Left cardiac atrium (tissue), 4 donors: ENCODE results near the gene GMDS. TPM values are rescaled to one million over a fixed set of nuclear protein-coding genes. Genes with fewer than 3 reads are reported as not detected.

Experiments used
- ATAC-seq, 2 donors: fragments of 200-7000 bp; cut with Tn5 transposase; one replicate each; pipeline ENCODE4 v1.9.1; 2020; ENCODE audit warnings: mild to moderate bottlenecking in 2 of 2, moderate library complexity in 2 of 2
- DNase-seq: peaks from one replicate; pipeline ENCODE4 v3.0.0-alpha.2; 2020
- intact Hi-C, 2 donors: fragments of 100-400 bp; cut with DNase I; formaldehyde crosslinking; loops; one replicate each; pipeline versions ENCODE4 v1.14.1 to v1.15.1; 2022 to 2023
- total RNA-seq, 2 donors: library from RNA; stranded (reverse); fragmentation: NEBNext Ultra II Directional; extraction: Animal tissue kit (Norgen Biotek cat#: 25700); gene quantifications; one replicate each; pipeline ENCODE4 v1.2.1, GENCODE V29; 2021
- donor health status: DM: no; HTN: yes; CAD: no.
- donor health status: DM: no; HTN: yes; CAD: no; lungs with severe emphysema.
- donor health status: DM: yes; HTN: yes; CAD: no.
- donor health status: Dilated cardiomyopathy.

GMDS gene
- total RNA-seq, 2 donors from 2014 or later = 8.4 to 20.8 TPM

GRCh38 chr6:1618311-1619097, 626.9 kb downstream of the GMDS start:
- intact Hi-C loops = no loop called here
- no peak for DNase-seq
- no peak for ATAC-seq

- DNase-seq (no peak), ATAC-seq (no peak)
- intact Hi-C loops = no loop called here
These were observed 627.7 kb downstream of the GMDS start for GRCh38 chr6:1617466-1618310.

DNA sequence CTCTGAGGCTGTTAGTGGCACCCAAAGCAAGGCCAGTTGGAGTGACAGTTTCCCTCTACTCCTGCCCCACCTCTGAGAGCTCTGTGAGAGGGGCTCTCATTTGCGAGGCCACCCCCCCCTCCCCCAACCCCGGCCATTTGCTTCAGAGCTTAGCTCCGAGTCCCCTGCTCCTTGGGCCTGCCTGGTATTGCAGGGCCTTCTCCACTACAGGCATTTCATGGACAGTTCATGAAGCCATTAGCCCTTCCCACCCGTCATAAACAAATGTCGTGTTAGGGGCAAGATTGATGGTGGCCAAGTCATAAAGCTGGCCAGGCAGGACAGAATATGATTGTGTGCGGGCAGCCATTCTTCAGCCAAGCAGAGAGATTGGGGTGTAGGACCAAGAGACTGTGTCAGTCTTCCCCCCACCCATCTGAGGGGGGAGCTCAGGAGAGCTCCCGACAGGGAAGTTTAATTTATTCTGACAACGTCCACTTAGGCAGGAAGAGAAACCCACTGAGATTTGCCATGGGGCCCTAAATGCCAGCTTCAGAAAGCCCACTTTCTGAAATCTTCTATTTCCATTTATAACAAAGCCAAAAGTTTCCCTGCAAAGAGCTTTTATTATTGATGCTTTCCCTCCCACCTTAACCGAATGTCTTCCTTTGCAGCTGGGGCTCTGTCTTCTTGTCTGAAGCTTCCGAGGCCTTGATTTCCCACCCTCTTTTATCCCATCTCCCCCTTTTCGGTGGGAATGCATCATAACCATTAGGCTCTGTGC, 628.5 kb downstream of the GMDS start:
- DNase-seq (no peak), ATAC-seq (no peak)
- intact Hi-C loops = no loop called here

- no peak for ATAC-seq
- intact Hi-C loops = no loop called here
- DNase-seq = no peak
These were observed 629.5 kb downstream of the GMDS start for GRCh38 chr6:1615853-1616420.

GRCh38 chr6:1615151-1615852, 630.1 kb downstream of the GMDS start:
- DNase-seq (no peak), ATAC-seq (no peak)
- intact Hi-C loops = no loop called here

- ATAC-seq (peak in 1 of 2 donors; percentile 7), DNase-seq (no peak)
- intact Hi-C loops = loop anchor here in 1 of 2 donors (5.0 kb wide), 1 partner anchor 408 kb away; no protein-coding TSS in a partner anchor
These were observed 630.8 kb downstream of the GMDS start for GRCh38 chr6:1614448-1615150.

GRCh38 chr6:1613688-1614447, 631.5 kb downstream of the GMDS start:
- ATAC-seq (peak; percentile 12 to 22), DNase-seq (no peak)
- intact Hi-C loops = loop anchor here in 1 of 2 donors (5.0 kb wide), 1 partner anchor 408 kb away; no protein-coding TSS in a partner anchor

DNA sequence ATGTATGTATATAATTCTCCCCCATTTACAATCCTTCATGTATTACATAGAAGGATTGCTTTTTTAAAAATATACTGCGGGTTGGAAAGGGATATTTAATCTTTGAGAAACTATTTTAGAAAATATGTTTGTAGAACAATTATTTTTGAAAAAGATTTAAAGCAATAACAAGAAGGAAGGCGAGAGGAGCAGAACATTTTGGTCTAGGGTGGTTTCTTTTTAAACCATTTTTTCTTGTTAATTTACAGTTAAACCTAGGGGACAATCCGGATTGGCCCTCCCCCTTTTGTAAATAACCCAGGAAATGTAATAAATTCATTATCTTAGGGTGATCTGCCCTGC, 632.1 kb downstream of the GMDS start:
- intact Hi-C loops = loop anchor here in 1 of 2 donors (5.0 kb wide), 1 partner anchor 409 kb away; no protein-coding TSS in a partner anchor
- no peak for ATAC-seq
- DNase-seq = no peak

DNA sequence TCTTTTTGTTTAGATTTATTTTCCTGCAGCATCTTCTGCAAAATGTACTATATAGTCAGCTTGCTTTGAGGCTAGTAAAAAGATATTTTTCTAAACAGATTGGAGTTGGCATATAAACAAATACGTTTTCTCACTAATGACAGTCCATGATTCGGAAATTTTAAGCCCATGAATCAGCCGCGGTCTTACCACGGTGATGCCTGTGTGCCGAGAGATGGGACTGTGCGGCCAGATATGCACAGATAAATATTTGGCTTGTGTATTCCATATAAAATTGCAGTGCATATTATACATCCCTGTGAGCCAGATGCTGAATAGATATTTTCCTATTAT, 632.5 kb downstream of the GMDS start:
- ATAC-seq = no peak
- no peak for DNase-seq
- intact Hi-C loops = loop anchor here in 1 of 2 donors (5.0 kb wide), 1 partner anchor 409 kb away; no protein-coding TSS in a partner anchor

DNA sequence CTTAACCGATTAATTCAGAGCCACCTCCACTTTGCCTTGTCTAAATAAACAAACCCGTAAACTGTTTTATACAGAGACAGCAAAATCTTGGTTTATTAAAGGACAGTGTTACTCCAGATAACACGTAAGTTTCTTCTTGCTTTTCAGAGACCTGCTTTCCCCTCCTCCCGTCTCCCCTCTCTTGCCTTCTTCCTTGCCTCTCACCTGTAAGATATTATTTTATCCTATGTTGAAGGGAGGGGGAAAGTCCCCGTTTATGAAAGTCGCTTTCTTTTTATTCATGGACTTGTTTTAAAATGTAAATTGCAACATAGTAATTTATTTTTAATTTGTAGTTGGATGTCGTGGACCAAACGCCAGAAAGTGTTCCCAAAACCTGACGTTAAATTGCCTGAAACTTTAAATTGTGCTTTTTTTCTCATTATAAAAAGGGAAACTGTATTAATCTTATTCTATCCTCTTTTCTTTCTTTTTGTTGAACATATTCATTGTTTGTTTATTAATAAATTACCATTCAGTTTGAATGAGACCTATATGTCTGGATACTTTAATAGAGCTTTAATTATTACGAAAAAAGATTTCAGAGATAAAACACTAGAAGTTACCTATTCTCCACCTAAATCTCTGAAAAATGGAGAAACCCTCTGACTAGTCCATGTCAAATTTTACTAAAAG, 633.0 kb downstream of the GMDS start:
- ATAC-seq (no peak), DNase-seq (no peak)
- intact Hi-C loops = loop anchor here in 1 of 2 donors (5.0 kb wide), 1 partner anchor 410 kb away; no protein-coding TSS in a partner anchor

GRCh38 chr6:1611572-1612298, 633.7 kb downstream of the GMDS start:
- ATAC-seq (no peak), DNase-seq (no peak)
- intact Hi-C loops = loop anchor here in 1 of 2 donors (5.0 kb wide), 1 partner anchor 411 kb away; no protein-coding TSS in a partner anchor

DNA sequence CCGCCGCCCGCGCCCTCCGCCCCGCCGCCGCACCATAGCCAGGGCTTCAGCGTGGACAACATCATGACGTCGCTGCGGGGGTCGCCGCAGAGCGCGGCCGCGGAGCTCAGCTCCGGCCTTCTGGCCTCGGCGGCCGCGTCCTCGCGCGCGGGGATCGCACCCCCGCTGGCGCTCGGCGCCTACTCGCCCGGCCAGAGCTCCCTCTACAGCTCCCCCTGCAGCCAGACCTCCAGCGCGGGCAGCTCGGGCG, 634.2 kb downstream of the GMDS start:
- DNase-seq (no peak), ATAC-seq (no peak)
- intact Hi-C loops = loop anchor here in 1 of 2 donors (5.0 kb wide), 1 partner anchor 411 kb away; no protein-coding TSS in a partner anchor

GRCh38 chr6:1610497-1611321, 634.7 kb downstream of the GMDS start:
- ATAC-seq (peak; percentile 0 to 2), DNase-seq (no peak)
- intact Hi-C loops = loop anchor here in 1 of 2 donors (5.0 kb wide), 1 partner anchor 412 kb away; no protein-coding TSS in a partner anchor

DNA sequence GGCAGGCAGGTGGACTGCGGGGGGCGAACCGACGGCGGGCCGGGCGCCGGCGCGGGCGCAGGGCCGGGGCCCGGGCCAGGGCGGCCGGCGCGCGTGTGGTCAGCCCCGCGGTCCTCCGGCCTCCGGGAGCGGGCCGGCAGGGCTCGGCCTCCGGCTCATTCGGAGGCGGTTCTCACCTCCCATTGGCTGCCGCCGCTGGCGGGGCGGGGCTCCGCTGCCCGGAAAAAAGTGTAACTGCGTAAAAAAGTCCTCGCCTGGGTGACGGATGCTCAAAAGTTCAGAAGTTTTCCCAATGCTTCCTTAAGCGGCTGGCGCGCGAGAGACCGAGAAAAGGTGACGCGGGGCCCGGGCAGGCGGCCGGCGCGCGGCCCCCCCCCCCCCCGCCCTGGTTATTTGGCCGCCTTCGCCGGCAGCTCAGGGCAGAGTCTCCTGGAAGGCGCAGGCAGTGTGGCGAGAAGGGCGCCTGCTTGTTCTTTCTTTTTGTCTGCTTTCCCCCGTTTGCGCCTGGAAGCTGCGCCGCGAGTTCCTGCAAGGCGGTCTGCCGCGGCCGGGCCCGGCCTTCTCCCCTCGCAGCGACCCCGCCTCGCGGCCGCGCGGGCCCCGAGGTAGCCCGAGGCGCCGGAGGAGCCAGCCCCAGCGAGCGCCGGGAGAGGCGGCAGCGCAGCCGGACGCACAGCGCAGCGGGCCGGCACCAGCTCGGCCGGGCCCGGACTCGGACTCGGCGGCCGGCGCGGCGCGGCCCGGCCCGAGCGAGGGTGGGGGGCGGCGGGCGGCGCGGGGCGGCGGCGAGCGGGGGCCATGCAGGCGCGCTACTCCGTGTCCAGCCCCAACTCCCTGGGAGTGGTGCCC, 635.5 kb downstream of the GMDS start, which contains the start of gene FOXC1:
Gene FOXC1 (plus strand): TSS at position 268 of the 849 bp plus-strand sequence. CDS start 531 bp downstream, at position 799.
- ATAC-seq = peak; percentile 86 to 87
- intact Hi-C loops = loop anchor here (5.0 to 10.0 kb wide), 3 partner anchors 412 to 1087 kb away; no protein-coding TSS in a partner anchor
- peak; percentile 92 for DNase-seq
